GM19452 (cell line): ENCODE results near the gene COL10A1.

Experiments
- ATAC-seq: cut with Tn5 transposase; IDR thresholded peaks from one replicate; pipeline ENCODE4 v1.9.1; 2021; ENCODE audit not compliant: unreplicated experiment

COL10A1 gene

GRCh38 chr6:116087437-116088027, 38.4 kb downstream of the COL10A1 start:
- peak; percentile 96 for ATAC-seq

GRCh38 chr6:116084284-116084683, 41.6 kb downstream of the COL10A1 start:
- ATAC-seq: no peak

GRCh38 chr6:116083052-116083451, 42.9 kb downstream of the COL10A1 start:
- no peak for ATAC-seq

DNA sequence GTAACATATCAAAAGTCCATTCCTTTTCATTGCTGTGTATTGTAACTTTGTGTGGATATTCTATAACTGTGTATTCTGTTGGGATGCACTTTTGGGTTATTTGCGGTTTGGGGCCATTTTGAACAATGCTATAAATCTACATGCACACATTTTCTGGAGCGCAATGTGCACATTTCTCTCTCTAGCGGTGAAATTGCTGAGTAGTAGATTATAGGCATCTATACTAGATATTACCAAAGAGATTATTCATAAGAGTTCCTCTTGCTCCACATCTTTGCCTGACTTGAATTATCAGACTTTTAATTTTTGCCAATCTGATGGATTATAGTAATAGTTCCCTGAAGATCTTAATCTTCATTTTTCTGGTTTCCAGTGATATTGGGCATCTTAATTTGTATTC, 47.0 kb downstream of the COL10A1 start:
- ATAC-seq: no peak

DNA sequence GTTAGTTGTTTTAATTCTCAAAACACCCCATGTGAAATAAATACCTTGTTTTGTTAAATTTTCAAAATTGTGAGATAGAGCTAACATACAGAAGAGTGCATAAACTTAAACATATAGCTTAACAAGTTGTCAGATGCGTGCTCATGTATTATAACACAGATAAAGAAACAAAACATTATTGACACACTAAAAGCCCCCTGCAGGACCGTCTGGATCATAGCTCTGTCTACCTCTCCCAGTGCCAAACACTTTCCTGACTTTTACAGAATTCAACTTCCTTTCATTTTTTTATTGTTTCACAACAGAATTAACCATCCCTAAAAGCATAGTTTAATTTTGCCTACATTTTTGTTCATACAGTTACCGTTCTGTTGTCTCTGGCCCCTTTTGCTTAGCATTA, 47.4 kb downstream of the COL10A1 start:
- no peak for ATAC-seq

GRCh38 chr6:116074732-116075390, 51.1 kb downstream of the COL10A1 start:
- ATAC-seq: no peak

- ATAC-seq: no peak
Measured at GRCh38 chr6:116073765-116074440, 52.0 kb downstream of the COL10A1 start.

DNA sequence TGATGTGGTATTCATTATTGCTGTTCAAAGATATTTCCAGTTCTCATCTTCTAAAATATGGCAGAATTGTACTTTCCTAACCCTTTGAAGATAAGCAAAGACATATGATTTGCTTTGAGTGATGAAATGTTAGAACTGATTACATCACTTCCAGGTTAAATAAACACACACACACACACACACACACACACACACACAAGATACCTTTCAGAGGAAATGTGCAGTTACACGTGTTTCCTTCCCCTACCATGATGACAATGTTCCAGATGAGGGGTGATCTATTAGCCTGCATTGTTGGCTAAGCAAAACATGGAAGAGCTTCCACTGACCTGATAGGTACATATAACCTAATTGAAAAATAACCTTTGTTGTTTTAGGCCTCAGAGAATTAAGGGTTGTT, 53.6 kb downstream of the COL10A1 start:
- ATAC-seq: no peak

DNA sequence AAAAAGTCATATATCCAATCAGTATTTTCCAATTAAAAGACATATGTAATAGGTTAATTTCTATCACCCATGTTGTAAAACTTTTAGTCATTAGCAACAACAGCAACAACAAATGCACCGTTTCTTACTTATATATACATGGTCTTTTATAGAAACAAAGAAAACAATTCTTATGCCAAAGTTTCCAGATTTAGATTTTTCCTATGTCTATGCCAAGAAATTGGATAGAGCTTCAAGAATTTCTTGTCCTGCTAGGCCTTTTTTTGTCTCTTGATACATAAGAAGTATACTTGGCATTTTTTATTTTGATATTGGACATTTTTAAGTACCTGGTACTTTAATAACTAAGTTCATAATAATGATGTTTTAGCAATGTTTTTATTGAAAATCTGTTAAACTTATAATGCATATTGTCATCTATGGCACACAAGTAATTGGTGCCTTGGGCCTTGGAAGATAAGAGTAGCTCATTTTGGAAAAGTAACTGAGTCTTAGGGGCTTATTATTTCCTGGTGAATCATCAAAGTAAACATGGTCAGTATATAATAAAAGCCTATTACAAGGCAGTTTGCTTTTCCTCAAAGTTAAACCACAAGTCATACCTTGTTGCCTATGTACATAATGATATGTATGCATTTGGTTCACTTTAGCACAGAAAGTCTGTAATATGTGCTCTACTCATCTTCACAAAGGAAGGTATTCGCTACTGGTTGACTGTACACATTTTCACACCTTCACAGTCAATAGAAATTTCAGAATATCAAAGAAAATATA, 55.1 kb downstream of the COL10A1 start:
- ATAC-seq: no peak

- no peak for ATAC-seq
Measured at GRCh38 chr6:116070101-116070500, 55.8 kb downstream of the COL10A1 start.
